WTC11 (cell line): Measurements from ENCODE around the gene RARRES2. TPM values are rescaled to one million over a fixed set of nuclear protein-coding genes. Genes with fewer than 3 reads are reported as not detected.

Source experiments
- ELF4 ChIP-seq: sonication (generic); formaldehyde crosslinking; IDR thresholded peaks from 2 replicates; pipeline ENCODE4 v1.8.1; 2022; ENCODE audit warnings: low read depth, mild to moderate bottlenecking, moderate library complexity, missing genetic modification reagents
- EMX1 ChIP-seq: fragments of 250-450 bp; sonication (Bioruptor Pico); IDR thresholded peaks from 2 replicates; pipeline ENCODE4 v1.8.0; 2021; ENCODE audit warnings: mild to moderate bottlenecking
- GABPB1 ChIP-seq: sonication (generic); formaldehyde crosslinking; IDR thresholded peaks from 2 replicates; pipeline ENCODE4 v1.8.1; 2023; ENCODE audit warnings: mild to moderate bottlenecking, missing genetic modification reagents
- GTF2I ChIP-seq: fragments of 250-450 bp; sonication (Bioruptor Pico); conservative IDR thresholded peaks from 2 replicates; pipeline ENCODE4 v1.4.0; 2021; ENCODE audit warnings: mild to moderate bottlenecking
- MXD4 ChIP-seq: fragments of 250-450 bp; sonication (Bioruptor Pico); IDR thresholded peaks from 2 replicates; pipeline ENCODE4 v1.8.0; 2021; ENCODE audit warnings: mild to moderate bottlenecking, moderate library complexity, borderline replicate concordance
- MYBL2 ChIP-seq: sonication (generic); formaldehyde crosslinking; IDR thresholded peaks from 2 replicates; pipeline ENCODE4 v1.8.1; 2023; ENCODE audit warnings: mild to moderate bottlenecking, moderate library complexity, missing genetic modification reagents
- NR3C1 ChIP-seq: sonication (generic); formaldehyde crosslinking; conservative IDR thresholded peaks from 2 replicates; pipeline ENCODE4 v1.8.1; 2023; ENCODE audit warnings: low read depth, mild to moderate bottlenecking, missing genetic modification reagents
- PRRX2 ChIP-seq: fragments of 250-450 bp; sonication (Bioruptor Pico); IDR thresholded peaks from 2 replicates; pipeline ENCODE4 v1.8.0; 2021; ENCODE audit warnings: mild to moderate bottlenecking
- RORB ChIP-seq: fragments of 250-450 bp; sonication (Bioruptor Pico); IDR thresholded peaks from 2 replicates; pipeline ENCODE4 v1.9.0; 2021; ENCODE audit warnings: mild to moderate bottlenecking
- SMAD4 ChIP-seq: sonication (generic); formaldehyde crosslinking; IDR thresholded peaks from 2 replicates; pipeline ENCODE4 v1.8.0; 2022; ENCODE audit warnings: mild to moderate bottlenecking, missing genetic modification reagents
- SOX15 ChIP-seq: fragments of 250-450 bp; sonication (Bioruptor Pico); IDR thresholded peaks from 2 replicates; pipeline ENCODE4 v1.9.0; 2021; ENCODE audit warnings: mild to moderate bottlenecking
- ZBTB21 ChIP-seq: sonication (generic); formaldehyde crosslinking; IDR thresholded peaks from 2 replicates; pipeline ENCODE4 v1.8.1; 2023; ENCODE audit warnings: mild to moderate bottlenecking, missing genetic modification reagents, borderline replicate concordance
- ZNF396 ChIP-seq: fragments of 250-450 bp; sonication (Bioruptor Pico); IDR thresholded peaks from 2 replicates; pipeline ENCODE4 v1.8.0; 2021; ENCODE audit warnings: mild to moderate bottlenecking, moderate library complexity, borderline replicate concordance
- total RNA-seq: library from RNA; stranded (reverse); gene quantifications from 3 replicates; pipeline ENCODE4 v1.2.3, GENCODE V29; 2021
- TF ChIP-seq, protein P1 (sequence below): fragments of 200-600 bp; IDR thresholded peaks from 2 replicates; pipeline ENCODE4 v1.8.0; 2022; ENCODE audit warnings: antibody characterized with exemption
- TF ChIP-seq, protein P2 (sequence below): sonication (generic); formaldehyde crosslinking; IDR thresholded peaks from 2 replicates; pipeline ENCODE4 v1.8.1; 2023; ENCODE audit warnings: mild to moderate bottlenecking, missing genetic modification reagents
- TF ChIP-seq, protein P3 (sequence below): sonication (generic); formaldehyde crosslinking; conservative IDR thresholded peaks from 2 replicates; pipeline ENCODE4 v1.8.1; 2022; ENCODE audit warnings: mild to moderate bottlenecking, missing genetic modification reagents
- TF ChIP-seq, protein P4 (sequence below): sonication (generic); formaldehyde crosslinking; IDR thresholded peaks from 2 replicates; pipeline ENCODE4 v1.8.1; 2022; ENCODE audit warnings: mild to moderate bottlenecking, moderate library complexity, missing genetic modification reagents
- TF ChIP-seq, protein P5 (sequence below): fragments of 250-450 bp; sonication (Bioruptor Pico); IDR thresholded peaks from 2 replicates; pipeline ENCODE4 v1.9.0; 2021; ENCODE audit warnings: mild to moderate bottlenecking
- TF ChIP-seq, protein P6 (sequence below): sonication (generic); formaldehyde crosslinking; IDR thresholded peaks from 2 replicates; pipeline ENCODE4 v1.8.1; 2022; ENCODE audit warnings: low read depth, mild to moderate bottlenecking, moderate library complexity, missing genetic modification reagents, borderline replicate concordance
- TF ChIP-seq, protein P7 (sequence below): fragments of 250-450 bp; sonication (Bioruptor Pico); IDR thresholded peaks from 2 replicates; pipeline ENCODE4 v1.9.0; 2021; ENCODE audit warnings: mild to moderate bottlenecking, borderline replicate concordance
- TF ChIP-seq, protein P8 (sequence below): sonication (generic); formaldehyde crosslinking; IDR thresholded peaks from 2 replicates; pipeline ENCODE4 v1.8.1; 2022; ENCODE audit warnings: missing genetic modification reagents, borderline replicate concordance
- TF ChIP-seq, protein P9 (sequence below): sonication (generic); formaldehyde crosslinking; IDR thresholded peaks from 2 replicates; pipeline ENCODE4 v1.8.1; 2022; ENCODE audit warnings: low read depth, missing genetic modification reagents, borderline replicate concordance

RARRES2 gene
- total RNA-seq, 1 experiment from 2014 or later = 230 TPM

DNA sequence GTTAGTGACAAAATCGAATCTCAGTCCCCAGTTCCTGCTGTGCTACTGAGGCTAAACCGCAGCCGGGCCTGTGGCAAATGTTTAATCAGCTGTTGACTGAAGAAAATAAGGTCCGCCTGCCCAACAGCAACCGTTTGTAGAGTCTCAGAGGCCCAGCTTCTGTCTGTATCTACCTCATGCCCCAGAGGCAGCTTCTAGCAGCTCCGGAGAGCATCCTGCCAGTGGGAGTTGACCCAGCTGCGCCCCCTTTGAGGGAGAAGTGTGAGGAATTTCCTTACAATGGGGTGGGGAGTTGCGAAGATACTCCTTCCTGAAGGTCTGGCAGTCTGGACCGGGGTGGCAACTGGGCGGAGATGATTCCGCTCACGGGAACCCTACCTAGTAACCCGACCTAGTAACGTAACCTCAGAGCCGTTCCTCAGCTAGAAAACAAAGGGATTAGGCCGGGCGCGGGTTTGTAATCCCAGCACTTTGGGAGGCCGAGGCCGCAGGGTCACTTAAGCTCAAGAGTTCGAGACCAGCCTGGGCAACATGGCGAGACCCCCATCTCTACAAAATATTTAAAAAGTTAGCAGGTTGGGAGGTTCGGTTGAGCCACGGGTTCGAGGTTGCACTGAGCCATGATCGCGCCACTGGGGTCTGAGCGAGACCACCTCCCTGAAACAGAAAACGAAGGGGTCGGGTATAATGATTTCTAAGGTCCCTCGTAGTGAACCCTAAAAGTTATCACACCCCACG is 36.9 kb upstream of the RARRES2 start (continued):
- TF ChIP-seq, protein P1, sequence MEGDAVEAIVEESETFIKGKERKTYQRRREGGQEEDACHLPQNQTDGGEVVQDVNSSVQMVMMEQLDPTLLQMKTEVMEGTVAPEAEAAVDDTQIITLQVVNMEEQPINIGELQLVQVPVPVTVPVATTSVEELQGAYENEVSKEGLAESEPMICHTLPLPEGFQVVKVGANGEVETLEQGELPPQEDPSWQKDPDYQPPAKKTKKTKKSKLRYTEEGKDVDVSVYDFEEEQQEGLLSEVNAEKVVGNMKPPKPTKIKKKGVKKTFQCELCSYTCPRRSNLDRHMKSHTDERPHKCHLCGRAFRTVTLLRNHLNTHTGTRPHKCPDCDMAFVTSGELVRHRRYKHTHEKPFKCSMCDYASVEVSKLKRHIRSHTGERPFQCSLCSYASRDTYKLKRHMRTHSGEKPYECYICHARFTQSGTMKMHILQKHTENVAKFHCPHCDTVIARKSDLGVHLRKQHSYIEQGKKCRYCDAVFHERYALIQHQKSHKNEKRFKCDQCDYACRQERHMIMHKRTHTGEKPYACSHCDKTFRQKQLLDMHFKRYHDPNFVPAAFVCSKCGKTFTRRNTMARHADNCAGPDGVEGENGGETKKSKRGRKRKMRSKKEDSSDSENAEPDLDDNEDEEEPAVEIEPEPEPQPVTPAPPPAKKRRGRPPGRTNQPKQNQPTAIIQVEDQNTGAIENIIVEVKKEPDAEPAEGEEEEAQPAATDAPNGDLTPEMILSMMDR = no peak
- TF ChIP-seq RORB (no peak), SOX15 (CRISPR knock-in tag) (no peak), ELF4 (CRISPR knock-in tag) (no peak), ZNF396 (CRISPR knock-in tag) (no peak), ZBTB21 (CRISPR knock-in tag) (no peak), MYBL2 (CRISPR knock-in tag) (peak; percentile 82), EMX1 (CRISPR knock-in tag) (no peak), MXD4 (CRISPR knock-in tag) (no peak), GABPB1 (CRISPR knock-in tag) (no peak), PRRX2 (peak; percentile 51; the same call in 1 of the 2 replicates), NR3C1 (CRISPR knock-in tag) (no peak), SMAD4 (CRISPR knock-in tag) (no peak), GTF2I (CRISPR knock-in tag) (0 out of 2 replicates have a peak, but pooled peaks have one; percentile 62)
- TF ChIP-seq, protein P2, sequence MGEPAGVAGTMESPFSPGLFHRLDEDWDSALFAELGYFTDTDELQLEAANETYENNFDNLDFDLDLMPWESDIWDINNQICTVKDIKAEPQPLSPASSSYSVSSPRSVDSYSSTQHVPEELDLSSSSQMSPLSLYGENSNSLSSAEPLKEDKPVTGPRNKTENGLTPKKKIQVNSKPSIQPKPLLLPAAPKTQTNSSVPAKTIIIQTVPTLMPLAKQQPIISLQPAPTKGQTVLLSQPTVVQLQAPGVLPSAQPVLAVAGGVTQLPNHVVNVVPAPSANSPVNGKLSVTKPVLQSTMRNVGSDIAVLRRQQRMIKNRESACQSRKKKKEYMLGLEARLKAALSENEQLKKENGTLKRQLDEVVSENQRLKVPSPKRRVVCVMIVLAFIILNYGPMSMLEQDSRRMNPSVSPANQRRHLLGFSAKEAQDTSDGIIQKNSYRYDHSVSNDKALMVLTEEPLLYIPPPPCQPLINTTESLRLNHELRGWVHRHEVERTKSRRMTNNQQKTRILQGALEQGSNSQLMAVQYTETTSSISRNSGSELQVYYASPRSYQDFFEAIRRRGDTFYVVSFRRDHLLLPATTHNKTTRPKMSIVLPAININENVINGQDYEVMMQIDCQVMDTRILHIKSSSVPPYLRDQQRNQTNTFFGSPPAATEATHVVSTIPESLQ (CRISPR knock-in tag) = no peak
- TF ChIP-seq, protein P3, sequence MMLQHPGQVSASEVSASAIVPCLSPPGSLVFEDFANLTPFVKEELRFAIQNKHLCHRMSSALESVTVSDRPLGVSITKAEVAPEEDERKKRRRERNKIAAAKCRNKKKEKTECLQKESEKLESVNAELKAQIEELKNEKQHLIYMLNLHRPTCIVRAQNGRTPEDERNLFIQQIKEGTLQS (CRISPR knock-in tag) = no peak
- TF ChIP-seq, protein P4, sequence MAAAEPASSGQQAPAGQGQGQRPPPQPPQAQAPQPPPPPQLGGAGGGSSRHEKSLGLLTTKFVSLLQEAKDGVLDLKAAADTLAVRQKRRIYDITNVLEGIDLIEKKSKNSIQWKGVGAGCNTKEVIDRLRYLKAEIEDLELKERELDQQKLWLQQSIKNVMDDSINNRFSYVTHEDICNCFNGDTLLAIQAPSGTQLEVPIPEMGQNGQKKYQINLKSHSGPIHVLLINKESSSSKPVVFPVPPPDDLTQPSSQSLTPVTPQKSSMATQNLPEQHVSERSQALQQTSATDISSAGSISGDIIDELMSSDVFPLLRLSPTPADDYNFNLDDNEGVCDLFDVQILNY (CRISPR knock-in tag) = no peak
- TF ChIP-seq, protein P5, sequence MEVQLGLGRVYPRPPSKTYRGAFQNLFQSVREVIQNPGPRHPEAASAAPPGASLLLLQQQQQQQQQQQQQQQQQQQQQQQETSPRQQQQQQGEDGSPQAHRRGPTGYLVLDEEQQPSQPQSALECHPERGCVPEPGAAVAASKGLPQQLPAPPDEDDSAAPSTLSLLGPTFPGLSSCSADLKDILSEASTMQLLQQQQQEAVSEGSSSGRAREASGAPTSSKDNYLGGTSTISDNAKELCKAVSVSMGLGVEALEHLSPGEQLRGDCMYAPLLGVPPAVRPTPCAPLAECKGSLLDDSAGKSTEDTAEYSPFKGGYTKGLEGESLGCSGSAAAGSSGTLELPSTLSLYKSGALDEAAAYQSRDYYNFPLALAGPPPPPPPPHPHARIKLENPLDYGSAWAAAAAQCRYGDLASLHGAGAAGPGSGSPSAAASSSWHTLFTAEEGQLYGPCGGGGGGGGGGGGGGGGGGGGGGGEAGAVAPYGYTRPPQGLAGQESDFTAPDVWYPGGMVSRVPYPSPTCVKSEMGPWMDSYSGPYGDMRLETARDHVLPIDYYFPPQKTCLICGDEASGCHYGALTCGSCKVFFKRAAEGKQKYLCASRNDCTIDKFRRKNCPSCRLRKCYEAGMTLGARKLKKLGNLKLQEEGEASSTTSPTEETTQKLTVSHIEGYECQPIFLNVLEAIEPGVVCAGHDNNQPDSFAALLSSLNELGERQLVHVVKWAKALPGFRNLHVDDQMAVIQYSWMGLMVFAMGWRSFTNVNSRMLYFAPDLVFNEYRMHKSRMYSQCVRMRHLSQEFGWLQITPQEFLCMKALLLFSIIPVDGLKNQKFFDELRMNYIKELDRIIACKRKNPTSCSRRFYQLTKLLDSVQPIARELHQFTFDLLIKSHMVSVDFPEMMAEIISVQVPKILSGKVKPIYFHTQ (CRISPR knock-in tag) = no peak; the same call in 1 of the 2 replicates
- TF ChIP-seq, protein P6, sequence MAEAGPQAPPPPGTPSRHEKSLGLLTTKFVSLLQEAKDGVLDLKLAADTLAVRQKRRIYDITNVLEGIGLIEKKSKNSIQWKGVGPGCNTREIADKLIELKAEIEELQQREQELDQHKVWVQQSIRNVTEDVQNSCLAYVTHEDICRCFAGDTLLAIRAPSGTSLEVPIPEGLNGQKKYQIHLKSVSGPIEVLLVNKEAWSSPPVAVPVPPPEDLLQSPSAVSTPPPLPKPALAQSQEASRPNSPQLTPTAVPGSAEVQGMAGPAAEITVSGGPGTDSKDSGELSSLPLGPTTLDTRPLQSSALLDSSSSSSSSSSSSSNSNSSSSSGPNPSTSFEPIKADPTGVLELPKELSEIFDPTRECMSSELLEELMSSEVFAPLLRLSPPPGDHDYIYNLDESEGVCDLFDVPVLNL (CRISPR knock-in tag) = no peak
- TF ChIP-seq, protein P7, sequence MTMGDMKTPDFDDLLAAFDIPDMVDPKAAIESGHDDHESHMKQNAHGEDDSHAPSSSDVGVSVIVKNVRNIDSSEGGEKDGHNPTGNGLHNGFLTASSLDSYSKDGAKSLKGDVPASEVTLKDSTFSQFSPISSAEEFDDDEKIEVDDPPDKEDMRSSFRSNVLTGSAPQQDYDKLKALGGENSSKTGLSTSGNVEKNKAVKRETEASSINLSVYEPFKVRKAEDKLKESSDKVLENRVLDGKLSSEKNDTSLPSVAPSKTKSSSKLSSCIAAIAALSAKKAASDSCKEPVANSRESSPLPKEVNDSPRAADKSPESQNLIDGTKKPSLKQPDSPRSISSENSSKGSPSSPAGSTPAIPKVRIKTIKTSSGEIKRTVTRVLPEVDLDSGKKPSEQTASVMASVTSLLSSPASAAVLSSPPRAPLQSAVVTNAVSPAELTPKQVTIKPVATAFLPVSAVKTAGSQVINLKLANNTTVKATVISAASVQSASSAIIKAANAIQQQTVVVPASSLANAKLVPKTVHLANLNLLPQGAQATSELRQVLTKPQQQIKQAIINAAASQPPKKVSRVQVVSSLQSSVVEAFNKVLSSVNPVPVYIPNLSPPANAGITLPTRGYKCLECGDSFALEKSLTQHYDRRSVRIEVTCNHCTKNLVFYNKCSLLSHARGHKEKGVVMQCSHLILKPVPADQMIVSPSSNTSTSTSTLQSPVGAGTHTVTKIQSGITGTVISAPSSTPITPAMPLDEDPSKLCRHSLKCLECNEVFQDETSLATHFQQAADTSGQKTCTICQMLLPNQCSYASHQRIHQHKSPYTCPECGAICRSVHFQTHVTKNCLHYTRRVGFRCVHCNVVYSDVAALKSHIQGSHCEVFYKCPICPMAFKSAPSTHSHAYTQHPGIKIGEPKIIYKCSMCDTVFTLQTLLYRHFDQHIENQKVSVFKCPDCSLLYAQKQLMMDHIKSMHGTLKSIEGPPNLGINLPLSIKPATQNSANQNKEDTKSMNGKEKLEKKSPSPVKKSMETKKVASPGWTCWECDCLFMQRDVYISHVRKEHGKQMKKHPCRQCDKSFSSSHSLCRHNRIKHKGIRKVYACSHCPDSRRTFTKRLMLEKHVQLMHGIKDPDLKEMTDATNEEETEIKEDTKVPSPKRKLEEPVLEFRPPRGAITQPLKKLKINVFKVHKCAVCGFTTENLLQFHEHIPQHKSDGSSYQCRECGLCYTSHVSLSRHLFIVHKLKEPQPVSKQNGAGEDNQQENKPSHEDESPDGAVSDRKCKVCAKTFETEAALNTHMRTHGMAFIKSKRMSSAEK (CRISPR knock-in tag) = no peak
- TF ChIP-seq, protein P8, sequence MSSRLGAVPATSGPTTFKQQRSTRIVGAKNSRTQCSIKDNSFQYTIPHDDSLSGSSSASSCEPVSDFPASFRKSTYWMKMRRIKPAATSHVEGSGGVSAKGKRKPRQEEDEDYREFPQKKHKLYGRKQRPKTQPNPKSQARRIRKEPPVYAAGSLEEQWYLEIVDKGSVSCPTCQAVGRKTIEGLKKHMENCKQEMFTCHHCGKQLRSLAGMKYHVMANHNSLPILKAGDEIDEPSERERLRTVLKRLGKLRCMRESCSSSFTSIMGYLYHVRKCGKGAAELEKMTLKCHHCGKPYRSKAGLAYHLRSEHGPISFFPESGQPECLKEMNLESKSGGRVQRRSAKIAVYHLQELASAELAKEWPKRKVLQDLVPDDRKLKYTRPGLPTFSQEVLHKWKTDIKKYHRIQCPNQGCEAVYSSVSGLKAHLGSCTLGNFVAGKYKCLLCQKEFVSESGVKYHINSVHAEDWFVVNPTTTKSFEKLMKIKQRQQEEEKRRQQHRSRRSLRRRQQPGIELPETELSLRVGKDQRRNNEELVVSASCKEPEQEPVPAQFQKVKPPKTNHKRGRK (CRISPR knock-in tag) = no peak
- TF ChIP-seq, protein P9, sequence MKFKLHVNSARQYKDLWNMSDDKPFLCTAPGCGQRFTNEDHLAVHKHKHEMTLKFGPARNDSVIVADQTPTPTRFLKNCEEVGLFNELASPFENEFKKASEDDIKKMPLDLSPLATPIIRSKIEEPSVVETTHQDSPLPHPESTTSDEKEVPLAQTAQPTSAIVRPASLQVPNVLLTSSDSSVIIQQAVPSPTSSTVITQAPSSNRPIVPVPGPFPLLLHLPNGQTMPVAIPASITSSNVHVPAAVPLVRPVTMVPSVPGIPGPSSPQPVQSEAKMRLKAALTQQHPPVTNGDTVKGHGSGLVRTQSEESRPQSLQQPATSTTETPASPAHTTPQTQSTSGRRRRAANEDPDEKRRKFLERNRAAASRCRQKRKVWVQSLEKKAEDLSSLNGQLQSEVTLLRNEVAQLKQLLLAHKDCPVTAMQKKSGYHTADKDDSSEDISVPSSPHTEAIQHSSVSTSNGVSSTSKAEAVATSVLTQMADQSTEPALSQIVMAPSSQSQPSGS (CRISPR knock-in tag) = no peak
